AG09309 (cell line): ENCODE data around the gene ARHGEF25.
A peak's percentile ranks its signal among the peaks of the same experiment; 100 is the strongest.

ENCODE experiments used
- DNase-seq: peaks from one replicate; pipeline ENCODE4 v3.0.0-alpha.2; 2010; ENCODE audit warnings: low read depth
- H3K4me3 ChIP-seq: 2 replicates; pipeline ENCODE4 v1.5.1; 2011; ENCODE audit warnings: mild to moderate bottlenecking, low read depth, low read length, moderate library complexity; ENCODE audit not compliant: control insufficient read depth
- TF ChIP-seq, protein P1 (sequence below): IDR thresholded peaks from 2 replicates; pipeline ENCODE4 v1.5.1; 2011; ENCODE audit warnings: mild to moderate bottlenecking, low read depth, low read length, inconsistent platforms; ENCODE audit not compliant: insufficient read depth, control insufficient read depth; ENCODE audit errors: missing control alignments

Gene ARHGEF25

DNA sequence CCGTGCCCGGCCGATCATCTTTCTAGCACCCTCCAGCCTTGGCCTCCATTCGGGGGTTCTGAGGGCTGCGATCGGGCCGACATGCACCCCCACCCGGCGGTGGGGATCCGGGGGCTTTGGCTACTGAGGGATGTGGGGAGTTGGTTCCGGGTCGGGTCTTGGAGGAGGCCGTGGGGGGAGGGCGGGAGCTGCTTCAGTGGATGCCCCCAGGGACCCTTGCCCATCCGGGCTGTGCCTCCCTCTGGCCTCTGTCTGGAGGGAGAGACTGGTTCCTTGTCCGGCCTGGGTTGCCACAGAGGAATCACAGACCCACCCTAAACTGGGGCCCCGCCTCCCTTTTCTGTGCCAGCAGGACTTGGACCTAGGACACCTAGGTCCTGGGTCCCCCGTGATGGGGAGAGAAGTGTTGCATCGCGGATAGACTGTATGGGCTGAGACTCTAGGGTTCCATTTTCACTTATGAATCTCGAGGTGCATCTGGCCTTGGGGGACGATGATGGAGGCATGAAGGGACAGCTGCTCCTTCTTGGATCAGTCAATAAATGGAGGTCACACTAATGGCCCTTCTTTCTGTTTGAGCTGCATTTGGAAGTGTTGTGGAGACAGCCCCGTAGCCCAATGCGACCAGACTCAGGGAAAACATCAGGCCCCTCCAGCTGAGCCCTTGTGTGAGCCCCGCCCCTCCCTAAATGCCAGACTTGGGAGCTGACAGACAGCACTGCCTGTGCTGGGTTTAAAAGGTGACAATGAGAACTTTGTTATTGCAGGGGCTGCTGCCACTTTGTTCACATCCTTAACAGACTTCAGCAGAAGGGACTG, 6.0 kb upstream of the ARHGEF25 start:
- DNase-seq, result no peak
- H3K4me3 ChIP-seq, result peak overlapping the region; percentile 59
- TF ChIP-seq, protein P1, sequence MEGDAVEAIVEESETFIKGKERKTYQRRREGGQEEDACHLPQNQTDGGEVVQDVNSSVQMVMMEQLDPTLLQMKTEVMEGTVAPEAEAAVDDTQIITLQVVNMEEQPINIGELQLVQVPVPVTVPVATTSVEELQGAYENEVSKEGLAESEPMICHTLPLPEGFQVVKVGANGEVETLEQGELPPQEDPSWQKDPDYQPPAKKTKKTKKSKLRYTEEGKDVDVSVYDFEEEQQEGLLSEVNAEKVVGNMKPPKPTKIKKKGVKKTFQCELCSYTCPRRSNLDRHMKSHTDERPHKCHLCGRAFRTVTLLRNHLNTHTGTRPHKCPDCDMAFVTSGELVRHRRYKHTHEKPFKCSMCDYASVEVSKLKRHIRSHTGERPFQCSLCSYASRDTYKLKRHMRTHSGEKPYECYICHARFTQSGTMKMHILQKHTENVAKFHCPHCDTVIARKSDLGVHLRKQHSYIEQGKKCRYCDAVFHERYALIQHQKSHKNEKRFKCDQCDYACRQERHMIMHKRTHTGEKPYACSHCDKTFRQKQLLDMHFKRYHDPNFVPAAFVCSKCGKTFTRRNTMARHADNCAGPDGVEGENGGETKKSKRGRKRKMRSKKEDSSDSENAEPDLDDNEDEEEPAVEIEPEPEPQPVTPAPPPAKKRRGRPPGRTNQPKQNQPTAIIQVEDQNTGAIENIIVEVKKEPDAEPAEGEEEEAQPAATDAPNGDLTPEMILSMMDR, result no peak

DNA sequence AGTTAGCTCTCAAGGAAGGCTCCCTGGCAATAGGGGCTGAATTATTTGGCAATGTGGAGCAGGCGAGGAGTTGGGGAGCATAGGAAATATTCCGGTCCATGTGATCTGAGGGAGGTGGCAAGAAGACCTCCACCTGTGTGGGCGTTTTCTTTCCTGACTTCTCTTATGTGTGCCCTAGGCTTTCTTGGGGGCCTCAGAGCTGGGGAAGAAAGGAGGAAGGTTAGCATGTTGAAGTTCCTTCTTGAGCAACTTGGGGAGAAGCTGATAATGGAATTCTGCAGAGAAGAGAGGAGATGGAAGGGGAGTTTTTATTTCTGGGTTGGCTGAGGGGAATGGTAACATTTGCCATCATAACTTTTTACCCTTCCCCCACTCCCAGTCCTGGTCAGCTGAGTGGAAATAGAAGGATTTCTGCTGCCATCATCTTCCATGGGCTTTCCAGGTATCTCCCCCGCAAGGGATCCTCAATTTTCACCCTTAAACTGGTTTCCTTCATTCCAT, 5.4 kb upstream of the ARHGEF25 start:
- H3K4me3 ChIP-seq, result peak overlapping the region; percentile 59; the same call in 1 of the 2 replicates

DNA sequence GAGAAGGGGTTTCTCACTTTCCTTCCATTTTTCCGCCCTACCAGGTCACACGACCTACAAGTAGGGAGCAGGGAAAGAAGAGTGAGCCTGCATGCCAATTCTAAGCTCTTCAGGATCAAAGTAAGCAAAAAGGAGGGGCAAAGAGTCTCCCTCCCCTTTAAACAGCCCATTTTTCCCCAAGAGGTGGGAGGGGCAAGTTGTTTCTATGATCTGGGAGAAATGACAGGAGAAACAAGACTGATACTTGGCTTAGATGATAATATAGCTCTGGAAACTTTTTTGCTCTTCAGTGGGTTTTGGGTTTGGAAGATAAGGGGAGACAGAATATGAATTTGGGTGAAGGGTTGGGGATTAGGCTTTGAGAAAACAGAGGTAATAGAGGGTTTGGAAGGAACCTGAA, 4.8 kb upstream of the ARHGEF25 start:
- H3K4me3 ChIP-seq, result no peak overlapping the region
- no peak for DNase-seq
- TF ChIP-seq, protein P1, result no peak

More for the DNA sequence above, 5.4 kb upstream of the ARHGEF25 start:
- TF ChIP-seq, protein P1, result no peak
- no peak for DNase-seq

GRCh38 chr12:57606821-57607220, 4.4 kb upstream of the ARHGEF25 start:
- TF ChIP-seq, protein P1, result no peak
- no peak overlapping the region for H3K4me3 ChIP-seq
- no peak for DNase-seq

DNA sequence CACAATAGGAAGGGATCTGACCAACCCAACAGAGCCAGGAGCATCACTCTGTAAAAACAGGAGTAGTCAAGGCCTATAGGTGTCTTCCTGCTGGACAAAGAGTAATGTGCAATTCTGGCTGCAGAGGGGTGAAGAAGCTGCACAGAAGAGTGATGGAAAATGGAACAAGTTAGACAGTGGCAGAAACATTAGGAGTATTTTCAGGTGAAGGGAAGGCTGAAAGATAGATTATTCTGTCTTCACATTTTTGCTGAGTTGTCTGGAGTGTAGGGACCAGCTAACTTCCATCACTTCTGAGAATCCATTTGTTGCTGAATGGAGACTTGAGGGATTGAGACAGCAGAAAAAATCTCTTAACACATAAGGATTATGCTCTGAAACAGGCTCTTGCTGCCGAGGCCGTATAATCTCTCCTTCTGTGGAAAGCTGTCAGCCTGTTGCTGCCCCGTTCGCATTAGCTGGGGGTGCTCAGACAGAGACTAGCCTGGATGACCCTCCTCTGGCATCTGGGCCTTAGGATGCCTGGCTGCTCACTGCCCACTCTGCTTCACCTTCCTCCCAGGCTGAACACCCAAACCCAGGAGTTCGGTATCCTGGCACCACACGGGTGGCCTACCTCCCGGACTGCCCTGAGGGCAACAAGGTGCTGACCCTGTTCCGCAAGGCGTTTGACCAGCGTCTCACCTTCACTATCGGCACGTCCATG, 3.1 kb upstream of the ARHGEF25 start:
- H3K4me3 ChIP-seq, result no peak overlapping the region
- TF ChIP-seq, protein P1, result no peak
- DNase-seq, result no peak

GRCh38 chr12:57609101-57609780, 2.0 kb upstream of the ARHGEF25 start:
- TF ChIP-seq, protein P1, result no peak
- H3K4me3 ChIP-seq, result no peak overlapping the region
- DNase-seq, result no peak
